H1 (cell line): ENCODE results near the gene ENTPD6. TPM values are rescaled to one million over a fixed set of nuclear protein-coding genes. Genes with fewer than 3 reads are reported as not detected.
A peak's percentile ranks its signal among the peaks of the same experiment; 100 is the strongest.

ENCODE experiments used
- CTCF ChIA-PET: fragments of 300-600 bp; sonication (Branson Sonifier 250); formaldehyde crosslinking; loops from one replicate; lab custom pipeline; 2021; ENCODE audit not compliant: partially characterized antibody; lab: Charles Lee
- POLR2A ChIA-PET: fragments of 300-600 bp; sonication (Branson Sonifier 250); formaldehyde crosslinking; loops from one replicate; lab custom pipeline; 2021; ENCODE audit warnings: inconsistent platforms; ENCODE audit not compliant: partially characterized antibody; lab: Charles Lee
- DNase-seq, 2 experiments: peaks; one replicate each; pipeline versions ENCODE4 v3.0.0 to v3.0.0-alpha.2; 2010 to 2022; ENCODE audit warnings: low spot score in 2 of 2, low read depth in 1 of 2, mixed read lengths in 1 of 2
- FAIRE-seq: peaks from 2 replicates; lab custom pipeline; 2011; peaks lifted over from hg19 to GRCh38; lab: Jason Lieb, UNC
- H2AFZ ChIP-seq: 2 replicates; pipeline ENCODE4 v1.8.1; 2012; ENCODE audit warnings: low read length, inconsistent platforms
- H2AK5ac ChIP-seq: 2 replicates; pipeline ENCODE4 v1.6.1; 2013; ENCODE audit warnings: low read depth, low read length
- H2BK120ac ChIP-seq: replicated peaks from 2 replicates; pipeline ENCODE3; 2013; ENCODE audit warnings: low read depth, low read length, inconsistent platforms
- H2BK12ac ChIP-seq: 2 replicates; pipeline ENCODE4 v1.6.1; 2013; ENCODE audit warnings: low read depth, low read length
- H2BK15ac ChIP-seq: 2 replicates; pipeline ENCODE4 v1.6.1; 2013; ENCODE audit warnings: low read length
- H2BK20ac ChIP-seq: 2 replicates; pipeline ENCODE4 v1.6.1; 2013; ENCODE audit warnings: low read length
- H2BK5ac ChIP-seq: 2 replicates; pipeline ENCODE4 v1.6.1; 2013; ENCODE audit warnings: low read depth, low read length
- H3K14ac ChIP-seq: 2 replicates; pipeline ENCODE4 v1.6.1; 2013; ENCODE audit warnings: inconsistent platforms; ENCODE audit not compliant: insufficient read length
- H3K18ac ChIP-seq: 2 replicates; pipeline ENCODE4 v1.6.1; 2013; ENCODE audit warnings: low read length; ENCODE audit errors: extremely low read depth
- H3K23ac ChIP-seq: 2 replicates; pipeline ENCODE4 v1.6.1; 2013; ENCODE audit warnings: inconsistent platforms; ENCODE audit not compliant: insufficient read length
- H3K23me2 ChIP-seq: 2 replicates; pipeline ENCODE4 v1.6.1; 2013; ENCODE audit warnings: low read depth, low read length
- H3K27ac ChIP-seq: 2 replicates; pipeline ENCODE4 v1.6.1; 2011; ENCODE audit warnings: low read depth, low read length, inconsistent platforms
- H3K27me3 ChIP-seq, 4 experiments: replicated peaks in 1 of 4; 1 replicate in 1 of 4; 2 replicates in 3 of 4; pipeline versions ENCODE4 v1.6.1 to v1.8.1; 2011 to 2013; ENCODE audit warnings: low read length in 3 of 4, mild to moderate bottlenecking in 3 of 4, inconsistent platforms in 2 of 4, mixed read lengths in 2 of 4, moderate library complexity in 1 of 4; ENCODE audit not compliant: control insufficient read depth in 3 of 4, insufficient read depth in 3 of 4; ENCODE audit errors: extremely low read depth in 1 of 4
- H3K36me3 ChIP-seq, 4 experiments: 2 replicates each; pipeline versions ENCODE4 v1.6.1 to v1.8.1; 2011 to 2013; ENCODE audit warnings: mild to moderate bottlenecking in 4 of 4, low read length in 3 of 4, moderate library complexity in 2 of 4, control low read depth in 1 of 4, inconsistent platforms in 1 of 4; ENCODE audit not compliant: insufficient read depth in 4 of 4, control insufficient read depth in 2 of 4
- H3K4ac ChIP-seq: replicated peaks from 2 replicates; pipeline ENCODE3; 2013; ENCODE audit warnings: low read length, low read depth, mixed read lengths, inconsistent platforms; ENCODE audit not compliant: insufficient read length
- H3K4me1 ChIP-seq, 4 experiments: replicated peaks in 1 of 4; 1 replicate in 1 of 4; 2 replicates in 3 of 4; pipeline versions ENCODE4 v1.6.1 to v1.8.1; 2011 to 2013; ENCODE audit warnings: low read length in 3 of 4, inconsistent platforms in 2 of 4, mixed read lengths in 1 of 4; ENCODE audit not compliant: insufficient read depth in 4 of 4, control insufficient read depth in 3 of 4
- H3K4me2 ChIP-seq, 2 experiments: 2 replicates each; pipeline versions ENCODE4 v1.6.1 to v1.8.1; 2011 to 2013; ENCODE audit warnings: low read depth in 2 of 2, low read length in 2 of 2, control low read depth in 1 of 2, inconsistent platforms in 1 of 2, mild to moderate bottlenecking in 1 of 2; ENCODE audit not compliant: insufficient read depth in 1 of 2
- H3K4me3 ChIP-seq, 4 experiments: fragments of 200-600, 300-600 bp in 1 of 4; sonication (generic), shearing (Covaris generic), sonication (Bioruptor Twin) in 1 of 4; 2 replicates each; pipeline versions ENCODE4 v1.5.1 to v1.8.1; 2011 to 2016; ENCODE audit warnings: low read length in 4 of 4, low read depth in 3 of 4, control low read depth in 2 of 4, inconsistent platforms in 2 of 4, mild to moderate bottlenecking in 2 of 4, mixed read lengths in 1 of 4, moderate library complexity in 1 of 4; ENCODE audit not compliant: insufficient read depth in 2 of 4; ENCODE audit errors: extremely low read depth in 1 of 4
- H3K56ac ChIP-seq: replicated peaks from 2 replicates; pipeline ENCODE3; 2013; ENCODE audit warnings: low read depth, mild to moderate bottlenecking, mixed read lengths, low read length, inconsistent platforms; ENCODE audit not compliant: insufficient read length
- H3K79me1 ChIP-seq: 2 replicates; pipeline ENCODE4 v1.6.1; 2013; ENCODE audit warnings: low read depth, low read length, control low read depth
- H3K79me2 ChIP-seq, 2 experiments: 2 replicates each; pipeline versions ENCODE4 v1.6.1 to v1.8.1; 2012 to 2013; ENCODE audit warnings: low read length in 2 of 2, mild to moderate bottlenecking in 2 of 2, inconsistent platforms in 1 of 2; ENCODE audit not compliant: insufficient read depth in 2 of 2, control insufficient read depth in 1 of 2
- H3K9ac ChIP-seq, 4 experiments: replicated peaks in 1 of 4; 1 replicate in 1 of 4; 2 replicates in 3 of 4; pipeline versions ENCODE4 v1.6.1 to v1.8.1; 2011 to 2013; ENCODE audit warnings: low read depth in 3 of 4, low read length in 3 of 4, control low read depth in 2 of 4, mild to moderate bottlenecking in 2 of 4, moderate library complexity in 2 of 4, inconsistent platforms in 1 of 4; ENCODE audit errors: extremely low read depth in 1 of 4
- H3K9me3 ChIP-seq, 2 experiments: 2 replicates each; pipeline versions ENCODE4 v1.6.1 to v1.8.1; 2012 to 2013; ENCODE audit warnings: mild to moderate bottlenecking in 2 of 2, moderate library complexity in 2 of 2, control low read depth in 1 of 2, inconsistent platforms in 1 of 2, low read depth in 1 of 2, low read length in 1 of 2, mixed read lengths in 1 of 2; ENCODE audit not compliant: insufficient read depth in 2 of 2
- H4K20me1 ChIP-seq, 2 experiments: replicated peaks in 1 of 2; 2 replicates each; pipeline versions ENCODE3 to v1.8.1; 2011 to 2013; ENCODE audit warnings: inconsistent platforms in 2 of 2, low read length in 2 of 2, mild to moderate bottlenecking in 1 of 2; ENCODE audit not compliant: insufficient read depth in 2 of 2, control insufficient read depth in 1 of 2
- H4K5ac ChIP-seq: 2 replicates; pipeline ENCODE4 v1.6.1; 2013; ENCODE audit warnings: low read length, low read depth, mixed read lengths, inconsistent platforms; ENCODE audit not compliant: insufficient read length
- H4K8ac ChIP-seq: 2 replicates; pipeline ENCODE4 v1.8.0; 2013; ENCODE audit warnings: mild to moderate bottlenecking, moderate library complexity, low read length, inconsistent platforms; ENCODE audit not compliant: insufficient read depth; ENCODE audit errors: extremely low read depth
- H4K91ac ChIP-seq: replicated peaks from 2 replicates; pipeline ENCODE3; 2013; ENCODE audit warnings: low read length, mixed read lengths, inconsistent platforms; ENCODE audit not compliant: insufficient read length
- CBX8 ChIP-seq: fragments of 300-800, 300-1000 bp; sonication (generic); IDR thresholded peaks from 2 replicates; pipeline ENCODE4 v1.7.1; 2016; ENCODE audit warnings: low read depth, low read length, borderline replicate concordance
- EGR1 ChIP-seq: IDR thresholded peaks from 2 replicates; pipeline ENCODE4 v1.6.1; 2011; ENCODE audit warnings: low read depth, low read length, borderline replicate concordance
- HDAC2 ChIP-seq, 2 experiments: fragments of 300-600 bp in 1 of 2; sonication (generic) in 1 of 2; IDR thresholded peaks; 2 replicates each; pipeline ENCODE4 v1.6.1; 2011 to 2012; ENCODE audit warnings: low read depth in 2 of 2, low read length in 2 of 2, mild to moderate bottlenecking in 2 of 2, moderate library complexity in 2 of 2, borderline replicate concordance in 1 of 2, inconsistent platforms in 1 of 2
- HDAC6 ChIP-seq: IDR thresholded peaks from one replicate; pipeline ENCODE4 v1.7.1; 2012; ENCODE audit warnings: low read depth, mild to moderate bottlenecking, inconsistent platforms, low read length, moderate library complexity
- PHF8 ChIP-seq: fragments of 200-600 bp; sonication (generic); conservative IDR thresholded peaks from 2 replicates; pipeline ENCODE4 v1.7.1; 2012; ENCODE audit warnings: low read depth, mild to moderate bottlenecking, inconsistent platforms, low read length, moderate library complexity
- RAD21 ChIP-seq, 2 experiments: IDR thresholded peaks in 1 of 2; conservative IDR thresholded peaks in 1 of 2; 2 replicates each; pipeline ENCODE4 v1.6.1; 2011; ENCODE audit warnings: low read depth in 2 of 2, low read length in 2 of 2, improper control_type of control experiment in 1 of 2, inconsistent platforms in 1 of 2, mild to moderate bottlenecking in 1 of 2, moderate library complexity in 1 of 2
- RXRA ChIP-seq: IDR thresholded peaks from 2 replicates; pipeline ENCODE4 v1.6.1; 2011; ENCODE audit warnings: low read depth, mild to moderate bottlenecking, low read length, moderate library complexity; ENCODE audit not compliant: insufficient read depth
- SIN3A ChIP-seq, 2 experiments: IDR thresholded peaks in 1 of 2; conservative IDR thresholded peaks in 1 of 2; 2 replicates each; pipeline ENCODE4 v1.6.1; 2011 to 2012; ENCODE audit warnings: low read length in 2 of 2, improper control_type of control experiment in 1 of 2, low read depth in 1 of 2, mild to moderate bottlenecking in 1 of 2
- SP1 ChIP-seq: IDR thresholded peaks from 2 replicates; pipeline ENCODE4 v1.6.1; 2011; ENCODE audit warnings: low read depth, low read length
- SP2 ChIP-seq: IDR thresholded peaks from 2 replicates; pipeline ENCODE4 v1.6.1; 2012; ENCODE audit warnings: mild to moderate bottlenecking, low read length, inconsistent platforms
- SRF ChIP-seq: IDR thresholded peaks from 2 replicates; pipeline ENCODE4 v1.6.1; 2011; ENCODE audit warnings: mild to moderate bottlenecking, low read depth, low read length, moderate library complexity
- SUZ12 ChIP-seq: fragments of 200-600 bp; sonication (generic); IDR thresholded peaks from 2 replicates; pipeline ENCODE4 v1.6.1; 2012; ENCODE audit warnings: mild to moderate bottlenecking, inconsistent platforms, low read length, moderate library complexity, mixed read lengths
- TAF1 ChIP-seq: IDR thresholded peaks from 2 replicates; pipeline ENCODE4 v1.6.1; 2011; ENCODE audit warnings: mild to moderate bottlenecking, low read depth, low read length
- YY1 ChIP-seq: IDR thresholded peaks from 2 replicates; pipeline ENCODE4 v1.6.1; 2011; ENCODE audit warnings: low read depth, mild to moderate bottlenecking, low read length
- WGBS, 2 experiments: shearing (Covaris generic) in 1 of 2; methylation state at CpG; one replicate each; pipeline versions ENCODE4 v1.1.6 to v1.1.7; 2013 to 2015; ENCODE audit warnings: low lambda C conversion rate in 2 of 2, mixed read lengths in 2 of 2, inconsistent platforms in 1 of 2, low coverage in 1 of 2, missing lambda C conversion rate in 1 of 2; ENCODE audit not compliant: insufficient replicate concordance in 2 of 2, insufficient coverage in 1 of 2, insufficient read length in 1 of 2; ENCODE audit errors: extremely low coverage in 1 of 2, missing lambda C conversion rate in 1 of 2; 5-methylcytosine and 5-hydroxymethylcytosine counted together
- polyA plus RNA-seq, 7 experiments: library from polyadenylated mRNA; depleted of rRNA in 3 of 7; stranded (reverse) in 5 of 7; unstranded in 2 of 7; fragments of >200 nt in 5 of 7; fragments of 200-250 nt in 2 of 7; gene quantifications; 1 replicate in 5 of 7; 2 replicates in 1 of 7; 4 replicates in 1 of 7; pipeline versions ENCODE4 v1.2.1 to v1.2.3, GENCODE V29; 2011 to 2013; ENCODE audit warnings: missing spikeins in 2 of 7, mixed read lengths in 2 of 7
- total RNA-seq: library from RNA; stranded (reverse); fragmentation: NEBNext Ultra II Directional; extraction: Animal tissue kit (Norgen Biotek cat#: 25700); gene quantifications from 2 replicates; pipeline ENCODE4 v1.2.1, GENCODE V29; 2021

The ENTPD6 gene
- total and polyA plus RNA-seq, 2 of the 8 experiments (the other 6 are each of a cell fraction or from before 2014, with no cell fraction given), result 47.8 to 57.3 TPM

DNA sequence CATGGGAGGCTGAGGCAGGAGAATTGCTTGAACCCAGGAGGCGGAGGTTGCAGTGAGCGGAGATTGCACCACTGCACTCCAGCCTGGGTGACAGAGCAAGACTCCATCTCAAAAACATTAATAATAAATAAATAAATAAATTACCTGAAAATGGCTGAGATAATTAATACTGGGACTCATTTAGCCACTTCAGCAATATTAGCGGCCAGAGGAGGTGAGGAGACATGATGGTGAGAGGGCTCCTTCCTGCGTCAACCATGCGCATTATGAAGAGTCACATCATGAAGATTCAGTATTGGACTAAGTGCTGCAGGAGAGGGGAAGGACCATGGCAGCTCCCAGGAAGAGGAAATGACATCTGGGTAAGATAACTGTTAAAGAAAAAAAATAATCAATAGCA, 49.5 kb downstream of the ENTPD6 start:
- Histone ChIP-seq H2AK5ac (no peak overlapping the region), H3K79me1 (no peaks in the 10 kb centered on the region), H2BK12ac (no peak overlapping the region), H3K27ac (no peak overlapping the region), H3K23ac (no peak overlapping the region), H4K8ac (no peak overlapping the region), H3K4me3 (no peak overlapping the region), H2BK15ac (no peak overlapping the region), H2AFZ (no peak overlapping the region), H3K4me2 (no peak overlapping the region), H4K5ac (no peak overlapping the region), H2BK120ac (no peak overlapping the region), H3K56ac (no peak overlapping the region), H2BK5ac (no peak overlapping the region), H3K79me2 (peaks cover under 1 to 8% of the 10 kb centered on the region in 2 experiments; a peak in 2 of 4 replicates), H3K14ac (no peak overlapping the region), H2BK20ac (no peak overlapping the region), H3K9ac (no peak overlapping the region), H3K36me3 (no peaks in the 10 kb centered on the region), H3K9me3 (no peaks in the 10 kb centered on the region), H3K23me2 (peaks cover 10% of the 10 kb centered on the region; the same call in 1 of the 2 replicates), H4K20me1 (no peaks in the 10 kb centered on the region), H3K4ac (no peak overlapping the region), H3K18ac (no peak overlapping the region), H3K4me1 (peaks cover 3 to 7% (median 4%) of the 10 kb centered on the region in 4 experiments; a peak in 6 of 7 replicates), H3K27me3 (peaks cover 0 to 8% (median 7%) of the 10 kb centered on the region in 4 experiments; a peak in 4 of 7 replicates), H4K91ac (no peak overlapping the region)
- ChIA-PET POLR2A (interaction anchor here (1.6 kb wide), 1 partner anchor 17 kb away, joined by 5 read pairs; no protein-coding TSS in a partner anchor), CTCF (interaction anchor here (1.0 kb wide), 1 partner anchor 9 kb away, joined by 5 read pairs; no protein-coding TSS in a partner anchor)
- 97% methylated on average over 5 of the region's 5 CpGs; no CpG with 5 or more reads in 1 of the 2 experiments for WGBS, 2 experiments
- peak in 1 of 2 experiments; percentile 6 for DNase-seq
- FAIRE-seq, result no peak
- TF ChIP-seq RXRA (no peak), HDAC2 (IDR thresholded peaks at IDR 0.05; ENCODE audit: borderline replicate concordance in 1 of 2, low read depth in 2 of 2, low read length in 2 of 2) (no peak), TAF1 (no peak), SUZ12 (no peak), SRF (no peak), SIN3A (conservative IDR thresholded peaks at IDR 0.05 in 1 of 2, IDR thresholded peaks at IDR 0.05 in 1 of 2; ENCODE audit: low read depth in 1 of 2, low read length in 2 of 2) (no peak), YY1 (no peak), HDAC6 (no peak), SP1 (no peak), RAD21 (IDR thresholded peaks at IDR 0.05 in 1 of 2, conservative IDR thresholded peaks at IDR 0.05 in 1 of 2; ENCODE audit: low read depth in 2 of 2, low read length in 2 of 2) (no peak), PHF8 (no peak), EGR1 (no peak), CBX8 (no peak), SP2 (no peak)
